Natural killer cell (primary cell): ENCODE results near the gene STAMBP. TPM values are rescaled to one million over a fixed set of nuclear protein-coding genes. Genes with fewer than 3 reads are reported as not detected.

Experiments used
- ATAC-seq, 3 donors: fragments of 150-1000 bp in 2 of 3; fragments of 200-7000 bp in 1 of 3; cut with Tn5 transposase; 1 replicate in 1 of 3; 2 replicates in 2 of 3; pipeline ENCODE4 v1.10.0; 2021; ENCODE audit warnings: mild to moderate bottlenecking in 2 of 3, moderate library complexity in 2 of 3
- DNase-seq, 2 donors: peaks; one replicate each; pipeline versions ENCODE4 v3.0.0 to v3.0.0-alpha.2; 2013 to 2021; ENCODE audit warnings: mixed read lengths in 1 of 2
- H3K27ac ChIP-seq: one replicate; pipeline ENCODE4 v1.5.1; 2013; ENCODE audit warnings: mild to moderate bottlenecking, low read length
- H3K27me3 ChIP-seq: one replicate; pipeline ENCODE4 v1.6.1; 2013; ENCODE audit warnings: low read length; ENCODE audit not compliant: control insufficient read depth, insufficient read depth
- H3K36me3 ChIP-seq: one replicate; pipeline ENCODE4 v1.6.1; 2013; ENCODE audit warnings: low read length; ENCODE audit not compliant: control insufficient read depth, insufficient read depth
- H3K4me1 ChIP-seq: one replicate; pipeline ENCODE4 v1.6.1; 2013; ENCODE audit warnings: low read length; ENCODE audit not compliant: control insufficient read depth, insufficient read depth
- H3K4me3 ChIP-seq: one replicate; pipeline ENCODE4 v1.5.1; 2013; ENCODE audit warnings: low read length
- H3K9me3 ChIP-seq: one replicate; pipeline ENCODE4 v1.6.1; 2013; ENCODE audit warnings: low read length; ENCODE audit not compliant: control insufficient read depth, insufficient read depth
- H3K27ac Mint-ChIP-seq, 2 donors: one replicate each; pipeline ENCODE4 v1.8.0; 2022; ENCODE audit warnings: mild to moderate bottlenecking in 2 of 2, mixed read lengths in 2 of 2, moderate library complexity in 1 of 2
- H3K27me3 Mint-ChIP-seq, 2 donors: one replicate each; pipeline ENCODE4 v1.8.0; 2022; ENCODE audit warnings: low read depth in 2 of 2, mixed read lengths in 2 of 2
- H3K36me3 Mint-ChIP-seq: one replicate; pipeline ENCODE4 v1.8.0; 2022; ENCODE audit warnings: mixed read lengths
- H3K4me1 Mint-ChIP-seq, 2 donors: one replicate each; pipeline ENCODE4 v1.8.0; 2022; ENCODE audit warnings: mixed read lengths in 2 of 2
- H3K4me3 Mint-ChIP-seq: one replicate; pipeline ENCODE4 v1.8.0; 2022; ENCODE audit warnings: mild to moderate bottlenecking, moderate library complexity, mixed read lengths
- H3K9me3 Mint-ChIP-seq, 2 donors: one replicate each; pipeline ENCODE4 v1.8.0; 2022; ENCODE audit warnings: mixed read lengths in 2 of 2
- WGBS: methylation state at CpG from one replicate; pipeline ENCODE4 v1.1.7; 2013; ENCODE audit warnings: missing lambda C conversion rate; ENCODE audit not compliant: insufficient coverage; 5-methylcytosine and 5-hydroxymethylcytosine counted together
- intact Hi-C: fragments of 100-400 bp; cut with micrococcal nuclease; formaldehyde crosslinking; loops from one replicate; pipeline ENCODE4 v1.14.2; 2022
- total RNA-seq, 4 donors: library from RNA; stranded (reverse); fragments of 120-200 nt in 1 of 4; gene quantifications; one replicate each; pipeline versions ENCODE4 v1.2.3 to v1.2.4, GENCODE V29; 2013 to 2022
- TF ChIP-seq, protein P1 (sequence below): fragments of 200-600 bp; IDR thresholded peaks from one replicate; pipeline ENCODE4 v1.8.0; 2022; ENCODE audit warnings: antibody characterized with exemption

The STAMBP gene
- total RNA-seq, 3 donors from 2014 or later (not counting 1 experiment from before 2014, with no cell fraction given), result 23.8 to 27.3 (median 25.3) TPM

DNA sequence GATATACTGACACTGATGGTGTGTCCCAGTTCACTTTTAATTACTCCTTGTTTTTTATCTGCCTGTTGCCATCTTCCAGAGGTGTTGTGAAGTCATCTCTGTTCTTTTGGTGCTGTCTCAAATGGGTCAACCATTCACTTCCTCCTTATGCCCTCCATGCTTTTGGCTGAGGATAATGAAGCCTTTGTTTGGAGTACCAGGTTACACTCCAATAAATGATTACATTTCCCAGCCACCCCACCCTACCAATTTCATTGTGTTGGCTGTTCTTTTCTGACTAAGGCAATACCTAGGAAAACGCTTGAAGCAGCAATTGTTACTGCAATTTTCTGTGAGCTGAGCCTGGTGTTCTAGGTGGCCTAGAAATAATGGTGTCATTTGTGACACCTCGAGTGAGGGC lies 34.2 kb downstream of the STAMBP start:
- Histone ChIP-seq H3K27me3 (no peaks in the 10 kb centered on the region), H3K4me1 (no peaks in the 10 kb centered on the region), H3K36me3 (peaks cover 59% of the 10 kb centered on the region), H3K9me3 (no peaks in the 10 kb centered on the region), H3K27ac (no peak overlapping the region), H3K4me3 (no peak overlapping the region)
- H3K4me3 Mint-ChIP-seq, result no peak overlapping the region
- DNase-seq (no peak), ATAC-seq (no peak)
- H3K4me1 Mint-ChIP-seq, result no peaks in the 10 kb centered on the region
- intact Hi-C loops, result no loop called here
- H3K9me3 Mint-ChIP-seq, result no peaks in the 10 kb centered on the region
- 93% methylated on average over 2 of the region's 2 CpGs for WGBS
- TF ChIP-seq, protein P1, sequence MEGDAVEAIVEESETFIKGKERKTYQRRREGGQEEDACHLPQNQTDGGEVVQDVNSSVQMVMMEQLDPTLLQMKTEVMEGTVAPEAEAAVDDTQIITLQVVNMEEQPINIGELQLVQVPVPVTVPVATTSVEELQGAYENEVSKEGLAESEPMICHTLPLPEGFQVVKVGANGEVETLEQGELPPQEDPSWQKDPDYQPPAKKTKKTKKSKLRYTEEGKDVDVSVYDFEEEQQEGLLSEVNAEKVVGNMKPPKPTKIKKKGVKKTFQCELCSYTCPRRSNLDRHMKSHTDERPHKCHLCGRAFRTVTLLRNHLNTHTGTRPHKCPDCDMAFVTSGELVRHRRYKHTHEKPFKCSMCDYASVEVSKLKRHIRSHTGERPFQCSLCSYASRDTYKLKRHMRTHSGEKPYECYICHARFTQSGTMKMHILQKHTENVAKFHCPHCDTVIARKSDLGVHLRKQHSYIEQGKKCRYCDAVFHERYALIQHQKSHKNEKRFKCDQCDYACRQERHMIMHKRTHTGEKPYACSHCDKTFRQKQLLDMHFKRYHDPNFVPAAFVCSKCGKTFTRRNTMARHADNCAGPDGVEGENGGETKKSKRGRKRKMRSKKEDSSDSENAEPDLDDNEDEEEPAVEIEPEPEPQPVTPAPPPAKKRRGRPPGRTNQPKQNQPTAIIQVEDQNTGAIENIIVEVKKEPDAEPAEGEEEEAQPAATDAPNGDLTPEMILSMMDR, result no peak
- no peaks in the 10 kb centered on the region for H3K27me3 Mint-ChIP-seq
- H3K27ac Mint-ChIP-seq, result no peak overlapping the region
- H3K36me3 Mint-ChIP-seq, result peaks cover 45% of the 10 kb centered on the region

DNA sequence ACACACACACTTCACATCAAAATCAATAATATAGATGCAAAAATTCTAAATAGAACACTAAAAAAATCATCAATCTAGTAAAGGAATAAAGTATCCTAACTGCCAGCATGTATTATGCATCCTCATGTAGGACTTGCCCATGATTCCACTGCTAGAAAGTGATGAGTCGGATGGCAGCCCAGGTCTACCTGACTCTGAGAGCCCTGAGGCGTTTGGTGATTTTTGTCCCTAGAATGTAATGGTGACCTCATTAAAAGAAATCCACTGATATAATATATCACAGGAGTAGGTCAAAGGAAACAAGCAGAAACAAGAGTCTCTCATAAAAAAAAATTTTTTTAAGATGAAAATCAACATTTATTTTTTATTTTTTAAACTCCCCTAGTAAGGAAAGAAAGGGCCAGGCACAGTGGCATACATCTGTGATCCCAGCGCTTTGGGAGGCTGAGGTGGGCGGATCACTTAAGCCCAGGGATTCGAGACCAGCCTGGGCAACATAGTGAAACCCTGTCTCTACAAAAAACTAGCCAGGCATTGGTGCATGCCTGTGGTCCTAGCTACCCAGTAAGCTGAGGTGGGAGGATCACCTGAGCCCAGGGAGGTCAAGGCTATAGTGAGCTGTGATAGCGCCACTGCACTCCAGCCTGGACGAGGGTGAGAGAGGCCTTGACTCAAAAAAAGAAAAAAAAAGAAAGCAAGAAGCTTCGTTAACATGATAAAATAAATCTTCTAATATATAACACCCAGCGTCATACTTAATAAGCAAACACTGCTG lies 39.6 kb downstream of the STAMBP start:
- no peaks in the 10 kb centered on the region for H3K27me3 ChIP-seq
- DNase-seq (no peak), ATAC-seq (no peak)
- H3K9me3 ChIP-seq, result no peaks in the 10 kb centered on the region
- TF ChIP-seq, protein P1, result no peak
- no peak overlapping the region for H3K27ac ChIP-seq
- intact Hi-C loops, result no loop called here
- no peak overlapping the region for H3K4me3 ChIP-seq
- no peaks in the 10 kb centered on the region for H3K4me1 ChIP-seq
- no peak overlapping the region for H3K4me3 Mint-ChIP-seq
- no peaks in the 10 kb centered on the region for H3K27me3 Mint-ChIP-seq
- peaks cover 28% of the 10 kb centered on the region for H3K36me3 Mint-ChIP-seq
- H3K27ac Mint-ChIP-seq, result no peak overlapping the region
- no peaks in the 10 kb centered on the region for H3K4me1 Mint-ChIP-seq
- no peaks in the 10 kb centered on the region for H3K9me3 Mint-ChIP-seq
- peaks cover 28% of the 10 kb centered on the region for H3K36me3 ChIP-seq
- 95% methylated on average over 7 of the region's 9 CpGs for WGBS

DNA sequence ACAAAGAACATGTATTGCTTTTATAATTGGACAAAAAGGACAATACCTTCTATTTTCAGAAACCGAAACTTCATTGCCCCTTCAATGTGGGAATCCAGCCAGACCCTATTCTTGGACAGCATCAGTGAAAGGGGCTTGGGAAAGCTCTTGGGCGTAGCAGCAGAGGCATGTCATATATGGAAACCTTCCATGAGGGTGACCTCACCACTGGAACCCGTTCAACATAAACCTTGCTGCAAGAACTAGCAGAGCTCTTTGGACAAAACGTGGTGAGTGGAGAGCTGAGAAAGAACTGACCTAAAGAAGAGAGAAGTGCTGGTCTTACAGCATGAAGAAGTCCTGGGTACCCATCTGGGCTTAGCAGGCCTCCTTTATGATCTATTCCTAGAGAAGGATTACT lies 41.3 kb downstream of the STAMBP start:
- no peak overlapping the region for H3K4me3 Mint-ChIP-seq
- Histone ChIP-seq H3K27ac (no peak overlapping the region), H3K27me3 (no peaks in the 10 kb centered on the region), H3K4me1 (no peaks in the 10 kb centered on the region), H3K9me3 (no peaks in the 10 kb centered on the region), H3K4me3 (no peak overlapping the region), H3K36me3 (peaks cover 17% of the 10 kb centered on the region)
- DNase-seq, result no peak
- no peak for ATAC-seq
- no peaks in the 10 kb centered on the region for H3K4me1 Mint-ChIP-seq
- 98% methylated on average over 4 of the region's 4 CpGs for WGBS
- no peaks in the 10 kb centered on the region for H3K9me3 Mint-ChIP-seq
- intact Hi-C loops, result no loop called here
- TF ChIP-seq, protein P1, result no peak
- no peaks in the 10 kb centered on the region for H3K27me3 Mint-ChIP-seq
- H3K27ac Mint-ChIP-seq, result no peak overlapping the region
- H3K36me3 Mint-ChIP-seq, result peaks cover 14% of the 10 kb centered on the region
